Lung (tissue), 14 donors: ENCODE data around the gene PDE4DIP. TPM values are rescaled to one million over a fixed set of nuclear protein-coding genes. Genes with fewer than 3 reads are reported as not detected.
"Not testable (repeated sequence)": the region's sequence is repeated elsewhere in the genome, so short reads cannot be mapped to it uniquely, and the experiment has no call there.

Experiments
- ATAC-seq: fragments of 200-7000 bp; cut with Tn5 transposase; one replicate; pipeline ENCODE4 v1.9.1; 2020; ENCODE audit warnings: moderate number of reproducible peaks; ENCODE audit not compliant: insufficient read depth, low FRiP score
- DNase-seq, 3 donors: peaks; one replicate each; pipeline ENCODE4 v3.0.0-alpha.2; 2013 to 2017
- H3K27ac ChIP-seq, 2 donors: one replicate each; pipeline ENCODE4 v1.5.1; 2013; ENCODE audit warnings: mild to moderate bottlenecking in 2 of 2, moderate library complexity in 2 of 2, control low read depth in 1 of 2, inconsistent platforms in 1 of 2, low read depth in 1 of 2, low read length in 1 of 2
- H3K27me3 ChIP-seq, 3 donors: one replicate each; pipeline ENCODE4 v1.5.1; 2013; ENCODE audit warnings: low read length in 2 of 3; ENCODE audit not compliant: control insufficient read depth in 3 of 3, insufficient read depth in 3 of 3
- H3K36me3 ChIP-seq, 4 donors: one replicate each; pipeline ENCODE4 v1.5.1; 2013; ENCODE audit warnings: low read length in 4 of 4, mild to moderate bottlenecking in 1 of 4, moderate library complexity in 1 of 4; ENCODE audit not compliant: control insufficient read depth in 4 of 4, insufficient read depth in 4 of 4
- H3K4me1 ChIP-seq, 5 donors: one replicate each; pipeline ENCODE4 v1.5.1; 2013; ENCODE audit warnings: low read length in 5 of 5, mild to moderate bottlenecking in 2 of 5, moderate library complexity in 1 of 5; ENCODE audit not compliant: control insufficient read depth in 5 of 5, insufficient read depth in 5 of 5
- H3K4me3 ChIP-seq: one replicate; pipeline ENCODE4 v1.5.1; 2013; ENCODE audit warnings: mild to moderate bottlenecking, control low read depth, moderate library complexity
- H3K9ac ChIP-seq, 2 donors: one replicate each; pipeline ENCODE4 v1.5.1; 2013; ENCODE audit warnings: low read length in 2 of 2, control low read depth in 1 of 2; ENCODE audit not compliant: insufficient read depth in 1 of 2
- H3K9me3 ChIP-seq, 4 donors: one replicate each; pipeline ENCODE4 v1.5.1; 2013; ENCODE audit warnings: low read length in 3 of 4, mild to moderate bottlenecking in 1 of 4, moderate library complexity in 1 of 4; ENCODE audit not compliant: control insufficient read depth in 4 of 4, insufficient read depth in 3 of 4
- WGBS, 2 donors: extraction: QIAGEN DNeasy Blood & Tissue Kit; methylation state at CpG; one replicate each; pipeline ENCODE4 v1.1.7; 2013; 5-methylcytosine and 5-hydroxymethylcytosine counted together
- long read RNA-seq, 5 donors: transcript quantifications; one replicate each; lab custom pipeline, GENCODE V29; 2026
- polyA plus RNA-seq, 2 donors: library from polyadenylated mRNA; stranded (reverse); fragments of 200-250 nt; gene quantifications; one replicate each; pipeline ENCODE4 v1.2.1, GENCODE V29; 2013
- total RNA-seq, 2 donors: library from RNA; depleted of rRNA in 1 of 2; stranded (reverse); fragments of >200 nt in 1 of 2; gene quantifications; one replicate each; pipeline ENCODE4 v1.2.1, GENCODE V29; 2014 to 2021
- donor health status: Bipolar disorder and iron deficiency.
- donor health status: healthy.
- donor health status: DM: yes; HTN: yes; CAD: no.

The PDE4DIP gene
- 100 to 1,000 TPM in 1 of 2 donors, 10 to 100 TPM in 1; 79.4 to 146 TPM for total RNA-seq
- 10 to 100 TPM; 32.5 to 50.6 TPM for polyA plus RNA-seq
- long read RNA-seq, donor 1: 0 reads
- long read RNA-seq, donor 2, partial matches to known transcripts: 19 of 20 reads
- long read RNA-seq, donor 2, other reads (novel, unspliced or antisense): 0 of 20 reads
- long read RNA-seq, donor 3, full-length matches to known transcripts: 3 of 14 reads
- long read RNA-seq, donor 3, partial matches to known transcripts: 11 of 14 reads
- long read RNA-seq, donor 3, other reads (novel, unspliced or antisense): 0 of 14 reads
- long read RNA-seq, donor 4, full-length matches to known transcripts: 1 of 1 reads
- long read RNA-seq, donor 4, partial matches to known transcripts: 0 of 1 reads
- long read RNA-seq, donor 4, other reads (novel, unspliced or antisense): 0 of 1 reads
- long read RNA-seq, donor 5, full-length matches to known transcripts: 2 of 2 reads
- long read RNA-seq, donor 5, partial matches to known transcripts: 0 of 2 reads
- long read RNA-seq, donor 5, other reads (novel, unspliced or antisense): 0 of 2 reads

DNA sequence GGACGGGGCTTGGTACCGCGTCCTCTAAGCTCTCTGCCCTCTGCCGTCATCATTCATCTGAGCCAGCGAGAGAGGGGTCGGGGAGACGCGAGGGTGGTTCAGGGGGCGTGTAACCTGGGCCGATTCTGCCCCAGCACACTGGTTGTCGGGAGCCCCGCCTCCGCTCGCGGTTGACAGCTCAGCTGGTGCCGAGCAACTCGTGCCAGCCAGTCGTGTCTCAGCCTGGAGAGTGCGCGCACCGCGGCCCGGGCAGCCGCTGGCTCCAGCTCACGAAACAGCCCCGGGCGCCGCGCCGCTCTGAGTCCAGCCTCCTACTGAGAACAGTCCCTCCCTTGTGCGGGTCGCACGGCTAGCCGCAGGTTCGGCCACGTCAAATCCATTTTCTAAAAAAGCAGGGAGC is at the start of gene PDE4DIP:
Gene PDE4DIP, plus strand, starts transcription at position 209 of the 400 bp plus-strand sequence. CDS start 347 bp downstream, outside the sequence.
- not testable (repeated sequence) for H3K4me1 ChIP-seq, DNase-seq, H3K4me3 ChIP-seq, H3K36me3 ChIP-seq, H3K27ac ChIP-seq, H3K9me3 ChIP-seq, H3K9ac ChIP-seq, H3K27me3 ChIP-seq
- WGBS, 2 donors: 0% methylated on average over 11 of the region's 36 CpGs
- ATAC-seq: peak; percentile 84

DNA sequence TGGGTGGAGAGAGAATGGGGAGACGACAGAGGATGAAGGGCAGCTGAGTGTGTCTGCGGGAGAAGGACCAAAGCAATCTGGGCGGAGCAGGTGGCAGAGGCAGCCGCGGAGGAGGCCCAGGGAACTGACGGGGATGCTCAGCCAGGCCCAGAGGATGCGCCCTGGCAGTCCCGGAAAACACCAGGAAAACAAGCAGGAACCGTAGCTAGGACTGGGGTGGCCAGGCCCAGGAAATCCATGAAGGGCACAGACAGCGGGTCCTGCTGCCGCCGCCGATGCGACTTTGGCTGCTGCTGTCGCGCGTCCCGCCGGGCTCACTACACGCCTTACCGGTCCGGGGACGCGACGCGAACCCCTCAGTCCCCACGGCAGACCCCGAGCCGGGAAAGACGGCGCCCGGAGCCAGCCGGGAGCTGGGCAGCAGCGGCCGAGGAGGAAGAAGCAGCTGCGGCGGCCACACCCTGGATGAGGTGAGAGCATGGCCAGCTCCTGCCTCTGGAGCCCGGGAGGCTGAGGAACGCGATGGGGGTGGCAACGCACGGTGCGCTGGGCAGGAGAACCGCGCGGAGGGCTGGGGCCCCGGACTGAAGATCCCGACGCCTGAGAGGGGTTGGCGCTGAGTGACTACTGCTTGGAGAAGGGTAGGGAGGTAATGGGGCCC is 35.8 kb upstream of the PDE4DIP start:
- not testable (repeated sequence) for H3K4me1 ChIP-seq, H3K9me3 ChIP-seq, H3K27ac ChIP-seq, H3K9ac ChIP-seq, H3K27me3 ChIP-seq, H3K4me3 ChIP-seq, H3K36me3 ChIP-seq, ATAC-seq, DNase-seq
- no CpG with 5 or more reads among the region's 50 CpGs for WGBS, 2 donors

GRCh38 chr1:148808929-148809283 is 35.3 kb upstream of the PDE4DIP start:
- not testable (repeated sequence) for DNase-seq, H3K36me3 ChIP-seq, H3K27me3 ChIP-seq, H3K9me3 ChIP-seq, ATAC-seq, H3K9ac ChIP-seq, H3K27ac ChIP-seq, H3K4me1 ChIP-seq, H3K4me3 ChIP-seq
- WGBS, 2 donors: no CpG with 5 or more reads among the region's 6 CpGs

DNA sequence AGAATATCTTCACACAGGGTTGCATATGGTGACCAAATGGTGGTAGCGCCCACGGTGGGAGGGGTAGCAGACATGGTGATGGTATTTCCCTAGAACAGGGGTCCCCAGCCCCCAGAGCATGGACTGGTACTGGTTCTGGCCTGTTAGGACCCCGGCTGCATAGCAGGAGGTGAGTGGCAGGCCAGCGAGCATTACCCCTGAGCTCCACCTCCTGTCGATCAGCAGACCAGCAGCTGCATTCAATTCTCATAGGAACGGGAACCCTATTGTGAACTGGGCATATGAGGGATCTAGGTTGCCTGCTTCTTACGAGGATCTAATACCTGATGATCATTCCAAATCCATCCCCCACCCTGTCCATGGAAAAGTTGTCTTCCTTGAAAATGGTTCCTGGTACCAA is 22.0 kb upstream of the PDE4DIP start:
- not testable (repeated sequence) for H3K27me3 ChIP-seq, H3K4me3 ChIP-seq, ATAC-seq, H3K9me3 ChIP-seq, H3K36me3 ChIP-seq, H3K9ac ChIP-seq, H3K27ac ChIP-seq, DNase-seq, H3K4me1 ChIP-seq
- 86 to 87% methylated on average over 1 of the region's 7 CpGs for WGBS, 2 donors

DNA sequence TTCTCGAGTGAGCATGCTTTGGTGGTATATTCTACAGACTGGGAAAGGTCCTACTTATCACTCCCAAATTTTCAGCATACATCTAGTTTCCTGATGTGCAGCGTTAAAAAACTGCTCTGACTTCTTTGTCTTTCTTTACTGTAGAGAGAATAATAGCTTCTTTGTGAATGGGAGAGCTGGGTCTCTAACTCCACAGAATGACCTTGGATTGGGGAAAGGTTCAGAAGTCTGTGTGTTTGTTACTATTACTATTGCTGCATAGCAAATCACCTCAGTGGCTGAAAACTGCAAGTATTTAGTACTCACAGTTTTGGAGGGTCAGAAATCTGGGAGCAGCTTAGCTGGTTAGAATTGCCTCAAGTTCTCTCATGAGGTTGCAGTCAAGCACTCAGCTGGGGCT is 20.4 kb upstream of the PDE4DIP start:
- not testable (repeated sequence) for H3K27ac ChIP-seq, ATAC-seq, H3K36me3 ChIP-seq, H3K9ac ChIP-seq, DNase-seq, H3K4me3 ChIP-seq, H3K9me3 ChIP-seq, H3K27me3 ChIP-seq, H3K4me1 ChIP-seq
- WGBS, 2 donors: no CpG with 5 or more reads among the region's 2 CpGs

DNA sequence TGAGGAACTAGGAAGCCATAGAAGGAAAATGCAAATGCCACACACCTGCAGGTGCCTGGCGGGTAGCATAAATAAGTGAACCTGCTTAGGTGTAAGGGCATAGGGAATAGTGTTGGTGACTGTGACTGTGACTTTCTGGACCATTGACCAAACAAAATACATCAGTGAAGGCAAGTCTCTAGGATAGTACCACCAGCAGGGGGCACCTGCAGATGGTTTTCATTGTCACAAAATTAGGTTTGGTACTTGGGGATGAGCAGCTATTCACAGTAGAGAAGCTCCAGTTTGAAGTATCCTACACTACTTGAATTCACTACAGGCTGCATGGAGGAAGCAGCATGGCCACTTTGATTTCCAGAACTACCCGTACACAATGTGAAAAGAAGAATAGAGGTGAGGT is 19.2 kb upstream of the PDE4DIP start:
- not testable (repeated sequence) for H3K4me1 ChIP-seq, DNase-seq, H3K9me3 ChIP-seq, H3K27me3 ChIP-seq, H3K27ac ChIP-seq, H3K9ac ChIP-seq, H3K4me3 ChIP-seq, H3K36me3 ChIP-seq
- no CpG with 5 or more reads among the region's 2 CpGs for WGBS, 2 donors
- peak; percentile 47 for ATAC-seq

DNA sequence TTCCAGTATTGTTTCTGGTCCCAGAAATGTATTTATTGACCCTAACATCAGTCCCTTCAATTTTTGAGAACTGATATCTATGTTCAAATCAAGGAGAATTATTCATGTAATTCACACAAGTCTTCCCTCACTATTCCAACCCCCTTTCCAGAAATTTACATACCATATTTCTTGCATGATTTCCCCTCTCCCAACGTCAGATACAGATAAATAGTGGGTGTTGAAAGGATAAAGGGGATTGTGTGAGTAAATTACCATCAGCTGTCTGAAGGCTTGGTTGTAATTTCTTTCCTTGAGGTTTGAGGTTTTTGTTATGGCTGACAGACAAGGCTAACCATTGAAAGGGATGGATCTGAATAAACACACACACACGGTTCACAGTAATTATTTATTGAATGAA is 15.7 kb upstream of the PDE4DIP start:
- H3K27ac ChIP-seq, H3K9me3 ChIP-seq, H3K36me3 ChIP-seq, H3K4me1 ChIP-seq, H3K27me3 ChIP-seq, H3K4me3 ChIP-seq, DNase-seq, ATAC-seq, H3K9ac ChIP-seq: not testable (repeated sequence)
- WGBS, 2 donors: 50 to 64% methylated on average over 1 of the region's 2 CpGs

DNA sequence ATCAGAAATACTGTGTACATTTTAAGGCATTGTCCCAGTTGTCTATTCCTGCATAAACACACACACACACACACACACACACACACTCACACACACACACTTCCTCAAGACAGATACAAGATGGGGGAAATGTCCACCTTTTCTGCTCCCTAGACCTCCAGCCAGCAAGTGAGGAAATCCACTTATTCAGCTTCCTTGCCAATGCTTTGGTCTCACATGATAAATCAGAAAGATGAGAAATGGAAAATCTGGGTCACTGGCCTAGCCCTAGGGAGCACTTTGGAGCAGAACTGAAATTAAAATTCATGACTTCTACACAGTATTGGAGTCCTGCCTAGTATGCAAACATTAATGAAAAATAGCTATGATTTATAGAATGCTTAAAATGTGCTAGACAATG is 15.3 kb upstream of the PDE4DIP start:
- not testable (repeated sequence) for H3K27ac ChIP-seq, H3K27me3 ChIP-seq, H3K9ac ChIP-seq, DNase-seq, ATAC-seq, H3K9me3 ChIP-seq, H3K4me3 ChIP-seq, H3K4me1 ChIP-seq, H3K36me3 ChIP-seq
